HG02571 (cell line): ENCODE results near the gene SLC22A2.

ENCODE experiments used
- ATAC-seq: cut with Tn5 transposase; IDR thresholded peaks from one replicate; pipeline ENCODE4 v1.9.1; 2021; ENCODE audit warnings: mild to moderate bottlenecking, moderate library complexity; ENCODE audit not compliant: unreplicated experiment

Gene SLC22A2

DNA sequence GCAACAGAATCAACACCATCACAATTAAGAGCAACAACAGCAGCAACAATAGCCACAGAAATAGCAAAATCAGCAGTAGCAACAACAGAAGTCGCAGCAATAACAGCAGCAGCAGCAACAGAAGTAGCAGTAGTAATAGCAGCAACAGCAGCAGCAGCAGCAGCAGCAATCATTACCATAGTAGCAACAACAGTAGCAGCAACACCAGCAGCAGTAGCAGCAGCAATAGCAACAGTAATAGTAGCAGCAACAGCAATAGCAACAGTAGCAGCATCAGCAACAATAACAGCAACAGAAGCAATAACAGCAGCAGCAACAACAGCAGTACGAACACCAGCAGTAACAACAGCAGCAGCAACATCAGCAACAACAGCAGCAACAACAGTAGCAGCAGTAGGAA lies 39.8 kb downstream of the SLC22A2 start:
- no peak for ATAC-seq

DNA sequence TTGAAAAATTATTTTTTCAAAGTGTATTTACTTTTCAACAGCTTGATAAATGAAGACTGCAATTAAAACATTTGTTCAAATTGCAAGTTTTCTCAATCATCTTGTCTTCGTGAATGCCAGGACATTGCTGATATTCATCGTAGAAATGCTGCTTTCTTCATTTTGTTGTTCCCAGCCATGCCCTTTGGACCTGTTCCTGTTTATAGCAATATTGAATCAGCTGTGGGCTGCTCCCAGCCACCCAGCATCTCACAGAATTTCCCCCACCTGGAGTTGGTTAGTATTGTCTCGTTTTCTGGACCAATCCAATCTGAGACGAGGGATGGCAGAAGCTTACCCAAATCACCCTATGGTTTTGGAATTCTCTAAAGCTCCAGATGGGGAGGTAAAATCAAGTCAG lies 40.8 kb downstream of the SLC22A2 start:
- no peak for ATAC-seq

DNA sequence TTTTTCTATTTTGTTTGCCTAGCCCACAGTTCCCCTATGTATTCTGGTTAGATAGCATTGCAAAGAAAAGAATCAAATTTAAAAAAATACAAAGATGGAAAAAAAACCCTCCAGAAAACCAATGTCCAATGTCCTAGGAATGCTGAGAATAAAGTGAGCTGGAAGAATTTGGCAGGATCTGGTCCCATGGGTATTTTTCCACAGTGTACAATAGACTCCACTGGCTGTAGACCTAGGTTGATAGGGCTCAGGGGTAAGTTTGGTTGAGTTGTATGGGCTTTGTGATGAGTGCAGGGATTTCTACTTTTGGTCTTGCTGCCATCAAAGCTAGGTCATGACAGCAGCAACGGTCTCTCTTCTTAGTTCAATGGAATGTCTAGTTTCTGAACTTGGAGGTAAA lies 41.5 kb downstream of the SLC22A2 start:
- ATAC-seq: no peak

DNA sequence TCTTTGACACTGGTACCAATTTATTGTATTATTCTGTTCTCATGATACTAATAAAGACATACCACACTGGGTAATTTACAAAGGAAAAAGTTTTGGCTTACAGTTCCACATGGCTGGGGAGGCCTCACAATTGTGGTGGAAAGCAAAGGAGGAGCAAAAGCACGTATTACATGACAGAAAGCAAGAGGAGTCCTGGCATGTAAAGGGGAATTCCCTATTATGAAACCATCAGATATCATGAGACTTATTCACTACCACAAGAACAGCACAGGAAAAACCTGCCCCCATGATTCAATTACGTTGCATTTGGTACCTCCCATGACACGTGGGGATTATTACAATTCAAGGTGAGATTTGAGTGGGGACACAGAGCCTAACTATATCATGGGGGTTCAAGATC lies 43.4 kb downstream of the SLC22A2 start:
- ATAC-seq: no peak

DNA sequence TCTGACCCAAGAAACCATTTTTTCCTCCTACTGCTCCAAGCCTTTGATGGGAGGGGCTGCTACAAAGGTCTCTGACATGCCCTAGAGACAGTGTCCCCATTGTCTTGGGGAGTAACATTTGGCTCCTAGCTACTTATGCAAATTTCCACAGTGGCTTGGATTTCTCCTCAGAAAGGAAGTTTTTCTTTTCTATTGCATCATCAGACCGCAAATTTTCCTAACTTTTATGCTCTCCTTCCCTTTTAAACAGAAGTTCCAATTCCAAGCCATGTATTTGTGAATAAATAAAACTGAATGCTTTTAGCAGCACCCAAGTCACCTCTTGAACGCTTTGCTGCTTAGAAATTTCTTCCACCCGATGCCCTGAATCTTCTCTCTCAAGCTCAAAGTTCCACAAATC lies 51.0 kb downstream of the SLC22A2 start:
- ATAC-seq: no peak

DNA sequence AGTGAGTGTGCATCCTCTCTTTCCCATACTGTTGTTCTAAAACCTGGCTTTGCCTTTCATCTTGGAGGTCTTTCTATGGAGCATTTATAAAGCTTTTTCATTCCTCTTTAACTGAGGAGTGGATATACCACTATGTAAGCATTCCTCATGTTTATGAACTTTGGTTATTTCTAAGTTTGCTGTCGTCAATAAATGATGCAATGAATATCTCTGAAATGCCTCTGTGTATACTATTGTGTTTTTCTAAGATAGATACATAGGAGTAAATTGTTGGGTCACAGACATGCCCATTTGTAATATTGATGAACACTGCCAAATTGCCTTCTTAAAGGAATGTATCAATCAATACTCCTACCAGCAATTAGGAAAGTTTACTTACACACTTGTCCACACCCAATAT lies 53.9 kb downstream of the SLC22A2 start:
- no peak for ATAC-seq

DNA sequence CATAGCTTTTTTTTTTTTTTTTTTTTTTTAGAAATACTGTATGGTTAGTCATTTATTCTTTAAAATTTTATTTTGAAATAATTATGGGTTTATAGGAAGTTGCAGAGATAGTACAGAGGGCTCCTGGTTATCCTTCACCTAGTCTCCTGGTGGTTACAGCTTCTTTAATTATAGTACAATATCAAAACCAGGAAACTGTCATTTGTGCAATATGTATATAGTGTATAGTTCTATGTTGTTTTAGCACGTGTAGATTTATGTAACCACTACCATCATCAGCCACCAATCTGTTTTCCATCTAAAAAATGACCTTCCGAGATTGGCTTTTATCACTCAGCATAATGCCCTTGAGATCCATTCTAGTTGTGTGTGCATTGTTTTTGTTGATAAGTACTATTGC lies 54.7 kb downstream of the SLC22A2 start:
- ATAC-seq: no peak

DNA sequence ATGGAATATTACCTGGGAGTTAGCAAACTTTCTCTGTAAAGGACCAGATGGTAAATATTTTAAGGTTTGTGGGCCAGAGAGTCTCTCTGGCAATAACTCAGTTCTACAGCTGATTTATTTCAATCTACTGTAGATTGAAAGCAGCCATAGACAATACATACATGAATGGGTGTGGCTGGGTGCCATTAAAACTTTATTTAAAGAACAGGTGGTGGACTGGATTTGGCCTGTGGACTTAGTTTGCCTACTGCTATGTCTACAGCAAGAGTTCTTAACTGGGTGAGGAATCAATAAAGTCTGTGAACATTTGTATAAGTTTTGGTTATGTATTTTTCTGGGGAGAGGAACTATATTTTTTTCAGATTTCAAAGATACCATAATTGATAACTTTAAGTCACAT lies 55.1 kb downstream of the SLC22A2 start:
- ATAC-seq: no peak

DNA sequence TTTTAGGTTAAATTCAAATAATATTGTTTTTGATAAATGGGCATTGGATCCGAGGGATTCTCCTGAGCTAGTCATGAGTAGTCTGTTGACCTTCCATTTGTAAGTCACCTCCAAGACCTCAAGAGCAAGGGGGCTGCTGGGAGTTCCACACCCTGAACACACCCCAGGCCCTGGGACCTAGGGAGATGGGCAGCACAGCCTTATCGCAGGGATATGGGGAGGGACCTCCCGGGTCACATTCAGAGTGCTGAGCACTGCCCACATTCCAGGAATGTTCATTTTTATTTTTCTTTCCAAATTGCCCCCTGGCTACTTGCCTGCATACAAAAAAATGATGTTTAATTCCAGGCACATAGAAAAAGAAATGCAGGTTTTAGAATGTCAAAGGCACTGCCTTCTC lies 55.5 kb downstream of the SLC22A2 start:
- ATAC-seq: no peak

DNA sequence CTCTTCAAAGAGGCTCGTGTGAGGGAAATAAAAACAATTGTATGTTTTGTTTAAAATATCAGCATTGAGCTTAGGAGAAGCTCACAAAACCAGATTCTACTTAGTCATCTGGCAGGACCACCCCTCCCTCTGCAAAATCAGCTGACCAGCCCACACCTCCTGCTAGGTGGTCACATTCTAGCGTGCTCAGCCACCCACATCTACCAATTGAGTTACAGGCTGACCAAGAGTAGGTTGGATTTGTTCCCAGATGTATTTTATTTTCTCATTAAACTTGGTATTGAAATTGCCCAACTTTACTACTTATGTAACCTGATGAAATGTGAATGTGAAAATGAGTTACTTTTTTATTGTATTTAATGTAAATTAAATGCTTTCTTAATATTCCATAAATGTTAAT lies 56.2 kb downstream of the SLC22A2 start:
- no peak for ATAC-seq

DNA sequence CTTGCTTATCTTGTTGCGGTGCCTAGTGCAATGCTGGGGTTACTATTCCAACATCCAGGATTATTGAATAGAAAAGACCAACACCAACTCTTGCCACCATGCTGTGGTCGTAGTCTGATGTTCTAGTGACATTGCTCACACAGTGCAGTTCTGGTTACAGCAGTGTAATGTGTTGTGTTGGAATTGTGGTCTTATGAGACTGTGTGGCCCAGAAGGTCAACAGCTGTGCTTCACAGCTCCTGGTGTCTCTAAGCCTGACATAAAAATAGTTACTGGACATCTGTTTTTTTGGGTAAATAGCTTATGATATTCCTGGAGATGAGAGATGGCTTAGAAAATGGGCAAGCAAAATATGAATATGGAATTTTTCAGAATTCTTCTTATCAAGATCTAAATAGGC lies 57.6 kb downstream of the SLC22A2 start:
- no peak for ATAC-seq

DNA sequence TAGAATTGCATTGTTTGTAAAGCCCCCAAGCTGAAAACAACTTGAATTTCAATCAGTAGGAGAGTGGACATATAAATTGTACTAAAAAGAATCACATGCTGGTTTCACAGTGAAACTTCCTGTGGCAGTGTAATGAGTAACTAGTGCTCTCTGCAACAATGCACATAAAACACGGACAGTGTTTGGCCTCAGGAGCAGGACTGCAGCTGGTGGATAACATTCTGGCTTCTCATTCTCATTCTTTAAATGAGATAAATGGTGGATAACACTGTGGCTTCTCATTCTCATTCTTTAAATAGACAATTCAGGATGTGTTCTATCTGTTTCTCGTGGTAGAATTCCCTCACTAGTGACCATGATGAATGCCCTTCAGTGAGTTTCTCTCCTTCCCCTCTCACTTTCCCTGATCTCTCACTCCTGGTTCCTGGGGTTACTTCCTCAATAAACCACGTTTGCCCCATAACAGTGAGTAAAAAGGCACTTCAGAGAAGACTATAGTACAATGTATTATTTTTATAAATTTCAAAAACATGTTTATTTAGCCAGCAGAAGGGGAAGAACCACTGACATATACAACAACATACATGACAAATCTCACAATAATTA lies 59.9 kb downstream of the SLC22A2 start:
- peak; percentile 62 for ATAC-seq

DNA sequence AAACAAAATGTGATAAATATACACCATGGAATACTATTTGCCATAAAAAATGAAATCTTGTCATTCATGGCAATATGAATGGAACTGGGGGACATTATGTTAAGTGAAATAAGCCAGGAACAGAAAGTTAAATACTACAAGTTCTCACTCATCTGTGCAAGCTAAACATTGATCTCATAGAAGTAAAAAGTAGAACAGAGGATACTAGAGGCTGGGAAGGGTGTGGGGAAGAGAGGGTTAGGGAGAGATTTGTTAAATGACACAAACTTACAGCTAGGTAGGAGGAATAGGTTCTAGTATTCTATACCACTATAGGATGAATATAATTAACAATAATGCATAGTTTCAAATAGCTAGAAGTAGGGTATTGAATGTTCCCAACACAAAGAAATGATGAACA lies 61.0 kb downstream of the SLC22A2 start:
- no peak for ATAC-seq

DNA sequence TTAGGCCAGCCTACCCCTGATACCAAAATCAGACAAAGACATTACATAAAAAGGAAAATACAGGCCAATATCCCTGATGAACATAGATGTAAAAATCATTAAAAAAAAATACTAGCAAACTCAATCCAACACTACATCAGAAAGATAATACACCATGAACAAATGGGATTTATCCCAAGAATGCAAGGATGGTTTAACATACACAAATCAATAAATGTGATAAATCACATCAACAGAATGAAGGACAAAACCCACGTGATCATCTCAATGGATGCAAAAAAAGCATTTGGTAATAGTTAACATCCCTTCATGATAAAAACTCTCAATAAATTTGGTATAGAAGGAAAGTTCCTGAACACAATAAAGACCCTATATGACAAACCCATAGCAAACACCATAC lies 63.8 kb downstream of the SLC22A2 start:
- no peak for ATAC-seq

DNA sequence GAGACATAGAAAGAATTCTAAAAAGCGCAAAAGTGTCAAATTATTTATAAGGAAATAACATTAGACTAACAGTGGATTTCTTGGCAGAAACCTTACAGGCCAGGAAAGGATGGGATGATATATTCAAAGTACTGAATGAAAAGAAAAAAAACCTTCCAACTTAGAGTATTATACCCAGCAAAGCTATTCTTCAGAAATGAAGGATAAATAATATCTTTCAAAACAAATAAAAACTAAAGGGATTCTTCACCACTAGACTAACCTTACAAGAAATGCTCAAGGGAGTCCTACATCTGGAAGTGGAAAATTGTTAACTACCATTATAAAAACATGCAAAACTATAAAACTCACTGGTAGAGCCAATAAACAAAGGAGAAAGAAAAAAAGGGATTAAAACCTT lies 65.8 kb downstream of the SLC22A2 start:
- ATAC-seq: no peak

DNA sequence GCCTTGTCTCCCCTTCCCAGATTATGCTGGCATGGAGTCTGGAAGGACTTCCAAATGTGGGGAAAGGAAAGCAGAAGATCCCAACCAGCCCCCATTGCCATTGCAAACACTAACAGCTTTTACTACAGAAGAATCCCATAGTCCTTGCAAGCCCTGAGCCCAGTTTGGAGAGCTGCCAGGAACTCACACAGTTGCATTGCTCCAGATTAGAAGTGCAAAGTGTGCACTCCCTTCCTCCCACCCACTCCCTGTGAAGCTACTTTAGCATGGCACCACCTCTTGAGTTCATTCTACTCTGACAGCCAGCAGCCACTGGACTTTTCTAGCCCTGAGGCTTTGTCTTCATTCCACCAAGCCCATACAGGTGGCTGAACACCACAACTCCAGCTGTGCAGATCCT lies 67.6 kb downstream of the SLC22A2 start:
- ATAC-seq: no peak

DNA sequence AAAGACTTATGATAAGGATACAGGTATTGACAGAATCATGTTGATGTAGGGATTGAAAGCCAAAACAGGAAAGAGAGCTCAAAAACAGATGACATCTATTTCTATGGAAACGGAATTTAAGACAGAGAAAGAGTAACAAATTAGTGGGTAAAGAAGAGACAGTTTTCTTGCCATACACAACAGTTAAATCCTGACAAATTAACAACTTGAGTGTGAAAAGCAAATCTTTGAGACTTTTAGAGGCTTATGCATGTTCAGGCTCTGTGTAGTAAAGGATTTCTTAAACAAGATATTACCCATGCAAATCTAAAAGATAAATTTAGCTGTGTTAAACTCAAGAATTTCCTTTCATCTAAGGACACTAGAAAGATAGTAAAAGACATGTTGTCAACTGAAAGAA lies 68.5 kb downstream of the SLC22A2 start:
- no peak for ATAC-seq

DNA sequence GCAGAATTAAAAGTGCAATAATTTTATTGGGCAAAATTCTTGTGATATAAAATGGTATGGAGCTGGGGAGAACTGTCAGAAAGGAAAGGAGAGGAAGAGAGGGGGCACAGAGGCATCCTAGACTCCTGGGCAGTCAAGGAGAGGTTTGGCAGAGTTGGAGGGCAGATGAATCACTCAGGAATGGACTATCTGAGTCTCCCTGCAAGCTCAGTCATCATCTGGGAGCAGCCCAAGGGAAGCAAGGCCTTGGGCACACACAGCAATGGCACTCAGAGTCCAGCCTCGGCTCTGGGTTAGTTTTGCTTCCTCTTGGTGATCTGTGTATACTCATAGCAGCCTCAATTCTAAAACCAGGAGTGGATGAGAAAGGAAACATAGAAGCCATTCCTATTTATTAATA lies 69.8 kb downstream of the SLC22A2 start:
- no peak for ATAC-seq

DNA sequence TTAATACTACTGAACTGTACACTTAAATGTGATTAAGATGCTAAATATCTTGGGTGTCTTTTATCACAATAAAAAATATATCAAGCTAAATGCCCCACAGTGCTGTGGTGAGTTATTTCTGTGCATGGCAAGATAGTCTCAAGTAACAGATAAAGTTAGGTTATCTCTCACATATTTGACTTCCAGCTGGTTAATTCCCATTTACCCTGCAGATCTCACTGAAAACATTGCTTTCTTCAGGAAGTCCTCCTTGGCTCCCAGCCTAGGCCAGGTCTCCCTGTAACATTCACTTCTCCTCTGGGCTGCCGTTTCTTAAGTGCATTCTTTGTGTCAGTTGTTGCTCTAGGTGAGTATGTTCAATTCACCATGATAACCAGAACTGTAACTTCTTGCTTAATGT lies 77.9 kb downstream of the SLC22A2 start:
- no peak for ATAC-seq

DNA sequence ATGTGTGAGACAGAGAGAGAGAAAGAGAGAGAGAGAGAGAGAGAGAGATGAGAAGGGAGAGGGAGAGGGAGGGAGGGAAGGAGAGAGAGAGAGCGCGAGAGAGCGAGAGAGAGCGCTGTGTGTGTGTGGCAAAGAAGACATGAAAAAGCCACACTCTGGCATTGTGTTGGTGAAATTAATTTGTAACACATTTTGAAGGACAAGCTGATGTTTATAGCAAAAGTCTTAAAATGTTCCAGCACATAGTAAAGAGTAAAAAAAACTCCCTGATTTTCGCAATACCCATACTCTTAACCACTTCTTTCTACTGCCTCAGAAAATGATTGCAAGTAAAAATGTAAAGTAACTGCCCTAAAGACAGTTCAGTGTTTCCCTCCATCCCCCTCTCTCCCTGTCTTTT lies 80.3 kb downstream of the SLC22A2 start:
- ATAC-seq: no peak

DNA sequence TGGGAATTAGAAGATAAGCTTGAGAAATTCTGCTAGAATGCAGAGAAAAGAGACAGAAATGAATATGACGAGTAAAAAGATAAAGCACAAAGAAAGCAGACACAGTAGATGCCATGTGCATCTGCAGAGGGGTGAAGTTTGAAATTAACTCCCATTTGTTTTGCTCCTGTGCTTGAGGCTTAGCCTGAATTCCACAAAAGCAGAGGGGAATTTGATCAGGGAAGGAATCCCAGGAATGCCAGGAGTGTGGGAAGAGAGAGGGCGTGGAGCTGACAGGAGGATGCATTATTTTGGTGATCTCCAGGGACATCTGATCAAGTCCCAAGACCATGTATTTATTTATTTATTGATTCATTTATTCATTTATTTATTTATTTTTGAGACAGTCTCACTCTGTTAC lies 81.4 kb downstream of the SLC22A2 start:
- no peak for ATAC-seq

DNA sequence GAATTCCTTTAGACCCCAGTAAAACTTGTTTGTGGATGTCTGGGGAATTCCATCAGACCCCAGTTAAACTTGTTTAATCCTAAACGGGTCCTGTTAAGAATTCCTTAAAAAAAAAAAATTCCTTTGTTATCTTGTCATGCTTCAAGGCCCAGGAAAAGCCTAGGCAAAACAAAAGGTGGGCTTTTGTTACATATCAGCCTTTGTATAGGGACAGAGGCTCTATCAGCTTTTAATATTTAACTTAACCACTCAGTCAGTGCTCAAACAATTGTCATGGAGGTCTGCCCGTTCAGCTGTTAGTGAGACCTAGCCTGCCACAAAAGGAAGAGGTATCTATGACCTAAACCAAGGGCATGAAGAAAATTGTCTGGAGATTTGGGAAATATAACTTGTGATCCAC lies 83.9 kb downstream of the SLC22A2 start:
- no peak for ATAC-seq

DNA sequence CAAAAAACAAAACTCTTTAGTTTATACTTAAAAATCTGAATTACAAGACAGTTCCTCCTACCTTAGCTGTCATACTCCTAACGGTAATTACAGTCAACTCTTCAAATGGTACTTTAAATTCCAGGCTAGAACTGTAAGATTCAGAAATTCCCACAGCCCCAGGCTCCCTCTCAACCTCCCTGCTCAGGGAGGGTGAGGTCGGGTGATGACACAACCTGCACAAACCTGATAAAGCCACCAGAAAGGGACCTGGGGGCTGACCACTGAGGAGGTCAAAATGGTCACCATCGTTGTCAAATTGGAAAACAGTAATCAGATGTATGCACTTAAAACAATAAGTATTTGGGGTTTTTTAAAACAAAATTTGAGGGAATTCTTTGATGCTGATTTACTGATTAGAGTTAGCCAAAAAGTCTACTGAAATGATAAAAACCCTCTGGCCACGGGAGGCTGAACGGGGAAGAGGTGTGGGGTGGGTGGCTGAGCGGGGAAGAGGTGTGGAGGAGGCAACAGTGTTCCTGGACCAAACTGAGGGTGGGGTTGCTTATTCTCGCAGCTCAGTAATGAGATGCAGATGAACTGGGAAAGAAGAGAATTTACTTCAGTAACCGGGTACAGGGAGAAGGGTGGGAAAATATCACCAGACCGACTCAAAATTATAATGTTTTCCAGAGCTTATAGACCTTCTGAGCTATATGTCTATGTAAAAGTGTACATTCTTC lies 84.7 kb downstream of the SLC22A2 start:
- no peak for ATAC-seq
